Stimulated activated CD4-positive, alpha-beta T cell treated with anti-CD3 and anti-CD28 coated beads, TNF-alpha, amount 100 ng/mL, for 24 hours (primary cell): ENCODE measurements around the gene WFDC10B.
"Not testable (repeated sequence)": the region's sequence is repeated elsewhere in the genome, so short reads cannot be mapped to it uniquely, and the experiment has no call there.

Source experiments
- DNase-seq, 3 experiments: peaks; one replicate each; pipeline ENCODE4 v3.0.0-alpha.2; 2020; ENCODE audit warnings: low read depth in 3 of 3

WFDC10B gene

DNA sequence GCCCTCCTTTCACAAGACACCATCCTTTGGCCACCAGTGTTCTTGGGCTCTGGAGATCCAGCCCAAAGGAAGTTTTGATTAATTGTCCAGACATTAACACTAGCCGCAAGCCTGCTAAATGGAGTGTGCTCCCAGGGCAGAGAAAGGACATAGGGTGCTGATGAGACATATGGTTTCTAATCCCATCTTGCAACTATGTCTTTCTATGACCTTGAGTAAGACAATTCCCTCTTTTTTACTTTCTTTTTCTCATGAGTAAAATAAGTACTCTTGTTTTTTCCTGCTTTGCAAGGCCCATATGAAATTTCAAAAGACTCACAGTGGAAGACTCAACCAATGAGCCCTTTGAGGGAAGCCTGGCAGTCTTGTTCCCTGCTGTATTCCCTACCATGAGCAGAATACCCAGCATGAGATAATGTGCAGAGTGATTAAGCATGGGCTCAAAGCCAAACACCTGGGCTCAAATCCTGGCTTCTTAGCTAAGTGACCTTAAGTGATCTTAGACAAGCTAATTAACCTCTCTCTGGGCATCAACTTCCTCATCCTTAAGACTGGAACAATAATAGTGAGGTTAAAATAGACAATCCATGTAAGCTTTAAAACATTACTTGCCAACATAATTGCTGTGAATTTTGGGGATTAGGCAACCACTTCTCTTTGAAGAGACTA, at the start of gene WFDC10B:
Gene WFDC10B, minus strand, starts transcription at position 51 of the 669 bp plus-strand sequence. CDS start 19,027 bp downstream, outside the sequence.
- no peak for DNase-seq

DNA sequence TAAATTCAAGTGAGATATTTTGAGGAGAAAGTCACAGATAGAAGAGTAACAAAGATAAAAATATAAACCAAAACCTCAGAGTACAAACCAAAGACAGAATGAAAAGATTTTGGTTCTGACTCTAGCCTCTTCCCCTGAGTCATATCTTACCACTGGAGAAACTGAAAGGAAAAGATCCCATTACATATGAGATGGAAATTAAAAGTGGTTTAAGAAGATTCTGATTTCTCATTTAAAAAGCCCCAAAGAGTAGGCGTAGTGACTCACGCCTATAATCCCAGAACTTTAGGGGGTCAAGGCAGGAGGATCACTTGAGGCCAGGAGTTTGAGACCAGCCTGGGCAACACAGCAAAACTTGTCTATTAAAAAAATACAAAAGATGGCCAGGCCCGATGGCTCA, 47.9 kb upstream of the WFDC10B start:
- peak in 1 of 3 experiments; percentile 11 for DNase-seq

DNA sequence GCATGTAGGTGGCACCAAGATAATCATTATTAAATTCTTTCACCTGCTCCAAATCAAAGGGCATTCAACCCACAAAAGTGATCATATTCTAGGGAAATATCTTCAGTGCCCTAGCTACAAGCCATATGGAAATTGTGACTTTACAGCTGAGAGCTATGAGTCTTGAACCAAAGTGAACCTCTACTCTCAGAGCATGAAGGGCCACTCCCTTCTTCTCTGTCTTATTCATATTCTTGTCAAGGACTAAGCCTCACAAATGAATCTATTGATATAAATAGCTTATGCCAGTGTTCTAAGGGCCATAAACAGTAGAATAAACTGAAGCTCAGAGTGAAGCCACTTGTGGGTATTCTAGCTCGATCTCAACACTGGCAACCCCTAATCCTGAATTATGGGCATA, 46.9 kb upstream of the WFDC10B start:
- no peak for DNase-seq

DNA sequence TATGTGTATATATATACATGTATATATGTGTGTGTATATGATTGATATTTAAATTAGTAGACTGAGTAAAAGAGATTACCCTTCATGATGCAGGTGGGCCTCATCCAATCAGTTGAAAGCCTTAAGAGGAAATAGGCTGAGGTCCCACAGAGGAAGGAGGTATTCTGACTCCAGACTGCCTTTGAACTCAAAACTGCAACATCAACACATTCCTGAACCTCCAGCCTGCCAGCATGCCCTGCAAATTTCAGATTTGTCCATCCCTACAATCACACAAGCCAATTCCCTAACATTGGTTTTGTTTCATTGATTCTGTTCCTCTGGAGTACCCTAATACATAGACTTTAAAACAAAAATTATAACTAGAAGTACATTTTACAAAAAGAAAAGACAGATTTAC, 40.2 kb upstream of the WFDC10B start:
- no peak for DNase-seq

DNA sequence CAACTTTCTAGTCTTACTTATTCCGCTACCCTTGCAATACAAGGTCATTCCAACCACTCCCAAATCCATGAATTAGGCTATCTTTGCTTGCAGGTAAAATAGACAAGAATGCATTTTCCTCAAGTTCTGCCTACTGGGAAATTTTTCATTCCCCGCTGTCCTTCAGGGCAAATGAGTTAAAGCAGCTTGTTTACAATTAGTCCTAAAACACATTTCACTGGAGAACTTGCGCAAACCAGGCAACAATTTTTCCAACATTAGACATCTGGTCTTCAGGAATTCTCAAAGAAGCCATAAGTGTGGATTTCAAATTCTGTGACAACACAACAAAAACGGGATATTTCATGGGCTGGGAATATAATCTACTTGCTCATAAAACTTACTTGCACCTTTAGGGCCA, 37.8 kb upstream of the WFDC10B start:
- no peak for DNase-seq

DNA sequence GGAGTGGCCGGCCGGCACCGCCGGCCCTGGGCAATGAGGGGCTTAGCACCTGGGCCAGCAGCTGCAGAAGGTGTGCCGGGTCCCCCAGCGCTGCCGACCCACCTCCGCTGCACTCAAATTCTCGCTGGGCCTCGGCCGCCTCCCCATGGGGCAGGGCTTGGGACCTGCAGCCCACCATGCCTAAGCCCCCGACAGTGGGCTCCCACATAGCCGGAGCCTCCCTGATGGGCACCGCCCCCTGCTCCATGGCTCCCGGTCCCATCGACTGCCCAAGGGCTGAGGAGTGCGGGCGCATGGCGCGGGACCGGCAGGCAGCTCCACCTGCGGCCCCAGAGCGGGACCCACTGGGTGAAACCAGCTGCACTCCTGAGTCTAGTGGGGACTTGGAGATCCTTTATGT, 31.2 kb upstream of the WFDC10B start:
- no peak for DNase-seq

DNA sequence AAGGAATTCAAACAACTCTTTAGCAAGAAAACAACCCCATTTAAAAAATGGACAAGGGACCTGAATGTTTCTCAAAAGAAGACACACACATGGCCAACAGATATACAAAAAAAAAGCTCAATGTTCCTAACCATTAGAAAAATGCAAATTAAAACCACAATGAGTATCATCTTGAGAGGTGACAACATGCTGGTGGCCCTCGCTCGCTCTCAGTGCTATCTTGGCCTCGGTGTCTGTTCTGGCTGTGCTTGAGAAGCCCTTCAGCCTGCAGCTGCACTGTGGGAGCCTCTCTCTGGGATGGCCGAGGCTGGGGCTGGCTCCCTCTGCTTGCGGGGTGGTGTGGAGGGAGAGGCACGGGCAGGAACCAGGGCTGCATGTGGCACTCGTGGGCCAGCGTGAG, 30.7 kb upstream of the WFDC10B start:
- DNase-seq, result no peak

DNA sequence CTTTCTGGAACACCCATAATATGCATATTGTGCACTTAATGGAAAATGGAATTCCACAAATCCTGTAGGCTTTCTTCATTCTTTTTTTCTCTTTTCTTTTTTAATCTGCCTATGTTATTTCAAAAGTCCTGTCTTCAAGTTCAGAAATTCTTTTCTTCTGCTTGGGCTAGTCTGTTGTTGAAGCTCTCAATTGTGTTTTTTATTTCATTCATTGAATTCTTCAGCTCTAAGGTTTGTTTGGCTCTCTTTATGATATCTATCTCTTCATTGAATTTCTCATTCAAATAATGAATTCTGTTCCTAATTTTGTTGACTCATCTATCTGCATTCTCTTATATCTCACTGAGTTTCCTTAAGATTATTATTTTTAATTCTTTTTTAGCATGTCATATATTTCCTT, 27.4 kb upstream of the WFDC10B start:
- DNase-seq, result no peak

DNA sequence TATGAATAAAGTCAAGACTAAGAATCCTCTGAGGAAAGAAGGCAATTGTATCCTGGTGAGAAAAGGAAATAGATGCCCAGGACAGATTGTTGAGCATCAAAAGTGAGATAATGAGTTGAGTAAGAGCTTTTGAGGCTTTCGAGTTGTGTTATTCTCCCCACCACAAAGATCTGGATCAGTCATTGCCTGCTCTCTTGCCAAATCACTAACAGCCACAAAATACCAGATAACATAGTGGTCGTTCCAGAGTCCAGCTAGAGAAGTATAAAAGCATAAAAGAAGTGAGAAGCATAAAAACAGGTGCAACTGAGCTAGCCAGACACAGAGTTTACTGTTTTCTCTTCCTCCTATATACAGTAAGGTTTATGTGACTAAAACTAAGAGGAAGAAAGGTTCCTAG, 22.2 kb upstream of the WFDC10B start:
- no peak for DNase-seq

DNA sequence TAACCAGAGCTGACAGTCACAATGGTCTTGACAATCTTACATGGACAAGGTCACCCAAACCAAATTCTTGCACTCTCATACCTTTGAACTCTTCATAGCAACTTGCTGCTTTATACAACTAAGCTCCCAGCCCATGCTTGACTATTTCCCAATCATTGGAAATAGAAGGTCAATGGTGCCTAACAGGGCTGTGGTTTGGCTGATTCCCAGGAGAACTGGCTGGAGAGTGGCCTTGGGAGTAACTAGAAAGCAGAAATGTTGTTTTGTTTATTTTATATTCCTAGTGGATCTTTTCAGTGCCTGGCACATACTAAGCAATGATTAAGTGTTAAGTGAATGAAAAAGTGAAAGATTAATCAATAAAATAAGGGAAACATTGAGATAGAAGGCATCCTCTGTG, 20.3 kb upstream of the WFDC10B start:
- no peak for DNase-seq

DNA sequence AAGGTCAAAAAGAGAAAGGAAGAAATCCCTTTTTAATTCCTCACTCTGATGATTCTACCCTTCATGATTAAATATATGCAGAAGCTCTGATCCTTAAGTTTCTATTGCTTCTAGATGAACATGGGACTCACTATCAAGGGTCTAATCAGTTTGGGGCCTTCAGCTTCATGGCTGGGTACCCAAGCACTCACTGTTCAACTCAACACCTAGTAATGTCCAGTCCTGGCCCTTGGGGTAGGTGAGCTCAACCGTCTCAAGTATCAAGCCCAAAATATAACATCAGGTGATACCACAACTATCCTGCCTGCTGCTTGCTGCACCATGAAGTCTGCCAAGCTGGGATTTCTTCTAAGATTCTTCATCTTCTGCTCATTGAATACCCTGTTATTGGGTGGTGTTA, 17.2 kb upstream of the WFDC10B start, which contains the start of gene SPINT4:
Gene SPINT4, plus strand, starts transcription at position 301 of the 400 bp plus-strand sequence. Its CDS starts 21 bp downstream, at position 322.
- no peak for DNase-seq

DNA sequence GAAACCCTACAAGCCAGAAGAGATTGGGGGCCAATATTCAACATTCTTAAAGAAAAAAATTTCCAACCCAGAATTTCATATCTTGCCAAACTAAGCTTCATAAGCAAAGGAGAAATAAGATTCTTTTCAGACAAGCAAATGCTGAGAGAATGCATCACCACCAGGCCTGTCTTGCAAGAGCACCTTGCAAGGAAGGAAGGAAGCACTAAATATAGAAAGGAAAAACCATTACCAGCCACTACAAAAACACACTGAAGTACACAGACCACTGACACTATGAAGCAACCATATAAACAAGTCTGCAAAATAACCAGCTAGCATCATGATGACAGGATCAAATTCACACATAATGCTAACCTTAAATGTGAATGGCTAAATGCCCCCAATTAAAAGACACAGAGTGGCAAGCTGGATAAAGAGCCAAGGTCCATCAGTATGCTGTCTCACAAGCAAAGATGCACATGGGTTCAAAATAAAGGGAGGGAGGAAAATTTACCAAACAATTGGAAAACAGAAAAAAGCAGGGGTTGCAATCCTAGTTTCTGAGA, 11.4 kb upstream of the WFDC10B start:
- not testable (repeated sequence) for DNase-seq

DNA sequence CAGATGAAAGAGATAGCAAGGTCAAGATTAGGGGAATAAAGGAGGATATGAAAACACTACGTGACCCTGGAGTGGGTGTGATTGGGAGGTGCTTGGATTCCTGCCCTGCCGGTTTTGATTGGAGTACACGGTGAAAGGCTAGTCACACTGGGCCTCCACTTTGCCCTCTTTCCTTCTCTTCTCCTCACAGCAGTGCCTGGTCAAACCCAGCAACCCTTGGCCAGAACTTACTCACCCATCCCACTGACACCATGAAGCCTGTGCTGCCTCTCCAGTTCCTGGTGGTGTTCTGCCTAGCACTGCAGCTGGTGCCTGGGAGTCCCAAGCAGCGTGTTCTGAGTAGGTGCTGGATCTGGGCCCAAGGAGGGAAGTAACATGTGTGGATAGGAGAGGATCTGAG, 2.9 kb downstream of the WFDC10B start, which contains the start of gene WFDC13:
Gene WFDC13, plus strand, starts transcription at position 166 of the 400 bp plus-strand sequence. Its CDS starts 86 bp downstream, at position 252.
- no peak for DNase-seq

DNA sequence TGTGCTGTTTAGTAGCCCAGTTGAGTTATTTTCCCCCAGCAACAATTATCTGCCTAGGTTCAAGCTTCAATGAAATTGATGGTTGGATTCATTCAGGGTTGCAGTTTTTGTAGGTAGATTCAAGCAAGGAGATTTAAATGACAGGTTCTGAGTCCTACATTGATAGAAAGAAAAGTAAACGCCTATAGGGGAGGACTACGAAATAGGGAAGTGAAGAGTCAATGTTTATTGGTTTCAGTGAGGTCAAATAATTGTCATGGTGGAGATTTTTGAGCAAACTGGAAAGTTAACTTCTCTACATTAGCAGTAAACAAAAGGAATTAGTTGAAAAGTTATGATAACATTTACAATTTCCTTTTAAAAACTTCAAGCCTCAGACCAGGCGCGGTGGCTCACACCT, 3.7 kb downstream of the WFDC10B start:
- no peak for DNase-seq

DNA sequence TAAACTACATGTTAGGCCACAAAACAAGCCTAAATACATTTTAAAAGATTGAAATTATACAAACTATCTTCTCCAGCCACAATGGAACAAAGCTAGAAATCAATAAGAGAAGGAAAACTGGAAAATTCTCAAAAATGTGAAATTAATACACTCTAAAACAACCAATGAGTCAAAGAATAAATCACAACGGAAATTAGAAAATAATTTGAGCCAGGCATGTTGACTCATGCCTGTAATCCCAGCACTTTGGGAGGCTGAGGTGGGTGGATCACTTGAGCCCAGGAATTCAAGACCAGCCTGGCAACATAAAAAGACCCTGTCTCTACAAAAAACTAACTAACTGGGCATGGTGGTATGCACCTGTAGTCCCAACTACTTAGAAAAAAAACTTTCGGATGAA, 9.3 kb downstream of the WFDC10B start:
- no peak for DNase-seq

DNA sequence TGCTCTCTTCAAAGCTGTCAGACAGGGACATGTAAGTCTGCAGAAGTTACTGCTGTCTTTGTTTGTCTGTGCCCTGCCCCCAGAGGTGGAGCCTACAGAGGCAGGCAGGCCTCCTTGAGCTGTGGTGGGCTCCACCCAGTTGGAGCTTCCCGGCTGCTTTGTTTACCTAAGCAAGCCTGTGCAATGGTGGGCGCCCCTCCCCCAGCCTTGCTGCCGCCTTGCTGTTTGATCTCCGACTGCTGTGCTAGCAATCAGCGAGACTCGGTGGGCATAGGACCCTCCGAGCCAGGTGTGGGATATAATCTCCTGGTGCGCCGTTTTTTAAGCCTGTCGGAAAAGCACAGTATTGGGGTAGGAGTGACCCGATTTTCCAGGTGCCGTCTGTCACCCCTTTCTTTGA, 11.5 kb downstream of the WFDC10B start:
- DNase-seq, result not testable (repeated sequence)

DNA sequence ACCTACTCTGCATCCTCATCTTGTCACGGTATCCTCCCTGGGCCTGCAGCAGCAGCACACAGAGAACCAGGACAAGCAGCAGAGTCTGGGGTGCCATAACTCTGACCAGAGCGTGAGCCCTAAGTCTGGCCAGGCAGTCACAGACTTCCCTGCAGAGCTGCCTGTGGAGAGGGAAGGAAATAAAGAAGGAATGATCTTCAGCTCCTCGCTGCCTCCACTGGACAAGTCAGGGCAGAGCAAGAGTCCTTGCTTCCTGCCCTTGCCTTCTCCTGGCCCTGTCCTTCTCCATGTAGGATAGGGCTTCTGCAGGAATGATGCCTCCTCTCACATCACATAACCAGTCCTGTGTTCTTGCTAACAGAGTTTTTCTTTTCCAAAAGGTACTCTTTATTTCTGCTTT, 18.9 kb downstream of the WFDC10B start:
- DNase-seq, result no peak

DNA sequence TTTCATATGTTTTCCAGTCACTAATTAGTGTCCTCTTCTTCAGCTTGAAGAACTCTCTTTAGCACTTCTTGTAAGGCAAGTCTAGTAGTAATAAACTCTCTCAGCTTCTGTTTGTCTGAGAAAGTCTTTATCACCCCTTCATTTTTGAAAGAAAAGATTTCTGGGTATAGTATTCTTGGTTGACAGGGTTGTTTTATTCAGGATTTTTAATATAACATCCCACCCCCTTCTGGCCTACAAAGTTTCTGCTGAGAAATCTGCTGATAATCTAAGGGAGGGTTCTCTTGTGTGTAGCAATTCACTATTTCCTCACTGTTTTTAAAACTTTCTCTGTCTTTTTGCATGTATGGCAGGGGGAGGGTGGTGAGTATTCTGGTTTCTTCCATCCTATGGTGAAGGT, 25.2 kb downstream of the WFDC10B start:
- DNase-seq, result no peak

DNA sequence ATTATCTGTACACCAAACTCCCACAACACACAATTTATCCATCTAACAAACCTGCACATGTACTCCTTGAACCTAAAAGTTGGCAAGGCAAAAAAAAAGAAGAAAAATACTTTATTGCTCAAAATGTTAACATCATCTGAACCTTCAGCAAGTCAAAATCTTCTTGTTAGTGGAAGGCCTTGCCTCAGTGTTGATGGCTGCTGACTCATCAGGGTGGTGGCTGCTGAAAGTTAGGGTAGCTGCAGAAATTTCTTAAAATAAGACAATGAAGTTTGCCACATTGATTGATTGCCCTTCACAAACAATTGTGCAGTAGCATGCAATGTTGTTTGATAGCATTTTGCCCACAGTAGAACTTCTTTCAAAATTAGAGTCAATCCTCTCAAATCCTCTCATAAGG, 32.1 kb downstream of the WFDC10B start:
- no peak for DNase-seq

DNA sequence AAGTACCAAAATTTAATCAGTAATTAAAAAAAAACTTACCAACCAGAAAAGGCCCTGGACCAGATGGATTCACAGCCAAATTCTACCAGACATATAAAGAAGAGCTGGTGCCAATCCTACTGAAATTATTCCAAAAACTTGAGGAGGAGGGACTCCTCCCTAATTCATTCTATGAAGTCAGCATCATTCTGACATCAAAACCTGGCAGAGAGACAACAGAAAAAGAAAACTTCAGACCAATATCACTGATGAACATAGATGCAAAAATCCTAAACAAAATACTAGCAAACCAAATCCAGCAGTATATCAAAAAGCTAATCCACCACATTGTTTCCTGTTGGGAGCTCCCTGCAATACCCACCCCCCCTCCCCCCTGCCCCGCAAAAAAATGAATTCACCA, 34.7 kb downstream of the WFDC10B start, which contains the start of gene WFDC11:
Gene WFDC11, minus strand, starts transcription at position 101 of the 400 bp plus-strand sequence. CDS start 19,639 bp downstream, outside the sequence.
- no peak for DNase-seq

DNA sequence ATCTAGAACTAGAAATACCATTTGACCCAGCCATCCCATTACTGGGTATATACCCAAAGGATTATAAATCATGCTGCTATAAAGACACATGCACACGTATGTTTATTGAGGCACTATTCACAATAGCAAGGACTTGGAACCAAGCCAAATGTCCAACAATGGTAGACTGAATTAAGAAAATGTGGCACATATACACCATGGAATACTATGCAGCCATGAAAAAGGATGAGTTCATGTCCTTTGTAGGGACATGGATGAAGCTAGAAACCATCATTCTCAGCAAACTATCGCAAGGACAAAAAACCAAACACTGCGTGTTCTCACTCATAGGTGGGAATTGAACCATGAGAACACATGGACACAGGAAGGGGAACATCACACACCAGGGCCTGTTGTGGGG, 47.8 kb downstream of the WFDC10B start:
- DNase-seq, result not testable (repeated sequence)

DNA sequence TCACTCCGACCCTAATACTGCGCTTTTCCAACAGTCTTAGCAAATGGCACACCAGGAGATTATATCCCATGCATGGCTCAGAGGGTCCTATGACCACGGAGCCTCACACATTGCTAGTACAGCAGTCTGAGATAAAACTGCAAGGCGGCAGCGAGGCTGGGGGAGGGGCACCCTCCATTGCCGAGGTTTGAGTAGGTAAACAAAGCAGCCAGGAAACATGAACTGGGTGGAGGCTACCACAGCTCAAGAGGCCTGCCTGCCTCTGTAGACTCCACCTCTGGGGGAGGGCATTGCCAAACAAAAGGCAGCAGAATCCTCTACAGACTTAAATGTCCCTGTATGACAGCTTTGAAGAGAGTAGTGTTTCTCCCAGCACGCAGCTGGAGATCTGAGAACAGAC, 53.1 kb downstream of the WFDC10B start:
- not testable (repeated sequence) for DNase-seq

DNA sequence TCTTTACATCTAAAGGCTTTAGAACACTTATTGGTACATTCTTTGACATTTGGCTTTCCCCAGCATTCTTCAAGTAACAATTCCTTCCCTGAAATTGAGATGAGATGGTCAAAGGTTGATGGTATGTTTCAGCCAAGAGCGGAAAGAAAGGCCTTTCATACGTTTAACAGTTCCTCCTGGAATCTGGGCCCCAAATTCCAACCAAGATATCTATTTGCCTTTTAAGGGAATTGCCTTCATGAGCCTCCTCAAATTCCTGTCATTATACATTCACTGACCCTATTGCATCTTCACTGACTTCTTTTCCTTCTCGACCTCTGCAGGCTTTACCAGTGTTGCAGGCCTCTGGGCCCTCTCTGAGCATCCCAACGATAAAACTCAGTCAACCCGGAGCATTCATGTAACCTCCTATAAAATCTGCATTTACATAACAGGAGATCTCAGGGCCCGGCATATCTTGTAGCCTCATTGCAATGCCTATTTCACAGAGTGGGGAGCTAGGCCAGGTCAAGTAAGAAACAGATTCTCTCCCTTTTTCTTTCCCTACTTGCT, 55.4 kb downstream of the WFDC10B start:
- DNase-seq, result no peak
